SH-SY5Y (cell line): ENCODE data around the gene PPP4R3B.

Experiments used
- GATA2 ChIP-seq: IDR thresholded peaks from 2 replicates; pipeline ENCODE4 v1.6.1; 2011; ENCODE audit warnings: mild to moderate bottlenecking, low read depth, low read length
- GATA3 ChIP-seq: IDR thresholded peaks from 2 replicates; pipeline ENCODE4 v1.6.1; 2011; ENCODE audit warnings: low read depth, mild to moderate bottlenecking, low read length, moderate library complexity

DNA sequence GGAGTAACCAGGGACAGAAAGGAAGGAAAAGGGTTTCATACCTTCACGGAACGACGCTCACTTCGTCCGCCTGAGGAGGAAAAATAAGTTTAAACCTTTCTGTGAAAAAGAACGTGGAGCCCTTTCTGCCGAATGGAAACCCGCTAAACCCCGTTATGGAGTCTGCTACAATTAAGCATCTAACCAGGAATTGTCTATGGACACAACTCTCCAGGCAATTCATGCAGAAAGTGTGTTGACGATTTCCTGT is 528 bp upstream of the PPP4R3B start:
- TF ChIP-seq GATA3: no peak
- TF ChIP-seq GATA2: no peak
